Thoracic aorta (tissue), 2 donors: Measurements from ENCODE around the gene IGFBP5. TPM values are rescaled to one million over a fixed set of nuclear protein-coding genes. Genes with fewer than 3 reads are reported as not detected.

Source experiments
- ATAC-seq: fragments of 150-250 bp; one replicate; pipeline ENCODE4 v1.8.0; 2017; ENCODE audit warnings: low read depth; ENCODE audit not compliant: insufficient number of reproducible peaks, low FRiP score
- DNase-seq: peaks from one replicate; pipeline ENCODE4 v3.0.0-alpha.2; 2020; ENCODE audit warnings: low spot score
- H3K27ac ChIP-seq, 2 donors: fragments of 200-600 bp; sonication (generic); 1 replicate in 1 of 2; 2 replicates in 1 of 2; pipeline ENCODE4 v1.5.1; 2016; ENCODE audit warnings: mild to moderate bottlenecking in 2 of 2, moderate library complexity in 2 of 2
- H3K27me3 ChIP-seq: fragments of 200-600 bp; sonication (generic); replicated peaks from 2 replicates; pipeline ENCODE4 v1.6.0; 2016; ENCODE audit warnings: mild to moderate bottlenecking; ENCODE audit not compliant: insufficient read depth
- H3K36me3 ChIP-seq: fragments of 200-600 bp; sonication (generic); one replicate; pipeline ENCODE4 v1.5.1; 2016
- H3K4me1 ChIP-seq, 2 donors: fragments of 200-600 bp; sonication (generic); 1 replicate in 1 of 2; 2 replicates in 1 of 2; pipeline versions ENCODE4 v1.5.1 to v1.6.0; 2016; ENCODE audit warnings: low read depth in 2 of 2, mild to moderate bottlenecking in 1 of 2; ENCODE audit not compliant: control insufficient read depth in 1 of 2
- H3K4me3 ChIP-seq: fragments of 200-600 bp; sonication (generic); 2 replicates; pipeline ENCODE4 v1.5.1; 2016; ENCODE audit warnings: mild to moderate bottlenecking
- H3K9me3 ChIP-seq: fragments of 200-600 bp; sonication (generic); 2 replicates; pipeline ENCODE4 v1.5.1; 2016
- CTCF ChIP-seq: fragments of 200-600 bp; sonication (generic); IDR thresholded peaks from one replicate; pipeline ENCODE4 v1.5.1; 2019; ENCODE audit warnings: antibody characterized with exemption
- total RNA-seq, 2 donors: library from RNA; depleted of rRNA; stranded (reverse); fragments of >200 nt; gene quantifications; one replicate each; pipeline versions ENCODE4 v1.1.0 to v1.2.3, GENCODE V29; 2016

Gene IGFBP5
- total RNA-seq, 2 donors from 2014 or later: 482 to 2,105 TPM

- no peak for TF ChIP-seq CTCF
Observed at GRCh38 chr2:216710551-216711301, 15.4 kb upstream of the IGFBP5 start.

GRCh38 chr2:216702756-216703155, 7.4 kb upstream of the IGFBP5 start:
- no peaks in the 10 kb centered on the region for H3K9me3 ChIP-seq
- DNase-seq (no peak), ATAC-seq (no peak)
- H3K27me3 ChIP-seq: no peaks in the 10 kb centered on the region
- H3K36me3 ChIP-seq: no peaks in the 10 kb centered on the region
- peaks cover 5 to 46% of the 10 kb centered on the region in 2 donors for H3K4me1 ChIP-seq
- H3K4me3 ChIP-seq: no peak overlapping the region
- no peak for TF ChIP-seq CTCF
- H3K27ac ChIP-seq: no peak overlapping the region

More at GRCh38 chr2:216710551-216711301, 15.4 kb upstream of the IGFBP5 start:
- Histone ChIP-seq H3K36me3 (no peaks in the 10 kb centered on the region), H3K4me1 (peaks cover 13 to 31% of the 10 kb centered on the region in 2 donors), H3K27me3 (no peaks in the 10 kb centered on the region), H3K4me3 (no peak overlapping the region), H3K27ac (peak overlapping the region in 1 of 2 donors; percentile 66), H3K9me3 (no peaks in the 10 kb centered on the region)
- no peak for ATAC-seq
- no peak for DNase-seq

GRCh38 chr2:216701544-216701943, 6.2 kb upstream of the IGFBP5 start:
- no peak for DNase-seq
- no peak for ATAC-seq
- H3K27me3 ChIP-seq: no peaks in the 10 kb centered on the region
- H3K9me3 ChIP-seq: no peaks in the 10 kb centered on the region
- H3K36me3 ChIP-seq: no peaks in the 10 kb centered on the region
- no peak for TF ChIP-seq CTCF
- no peak overlapping the region for H3K4me3 ChIP-seq
- peaks cover 5 to 58% of the 10 kb centered on the region in 2 donors for H3K4me1 ChIP-seq
- H3K27ac ChIP-seq: no peak overlapping the region

GRCh38 chr2:216700781-216701180, 5.4 kb upstream of the IGFBP5 start:
- TF ChIP-seq CTCF: no peak
- no peak overlapping the region for H3K4me3 ChIP-seq
- no peak for ATAC-seq
- DNase-seq: no peak
- no peaks in the 10 kb centered on the region for H3K36me3 ChIP-seq
- peak overlapping the region; percentile 65 to 70 for H3K27ac ChIP-seq
- H3K9me3 ChIP-seq: no peaks in the 10 kb centered on the region
- peaks cover 5 to 65% of the 10 kb centered on the region in 2 donors for H3K4me1 ChIP-seq
- H3K27me3 ChIP-seq: no peaks in the 10 kb centered on the region

GRCh38 chr2:216700088-216700567, 4.8 kb upstream of the IGFBP5 start:
- no peak for DNase-seq
- H3K27ac ChIP-seq: peak overlapping the region; percentile 65 to 70
- H3K9me3 ChIP-seq: no peaks in the 10 kb centered on the region
- no peak for ATAC-seq
- TF ChIP-seq CTCF: no peak
- H3K4me3 ChIP-seq: peak overlapping the region; percentile 48
- H3K36me3 ChIP-seq: no peaks in the 10 kb centered on the region
- H3K27me3 ChIP-seq: no peaks in the 10 kb centered on the region
- peaks cover 8 to 71% of the 10 kb centered on the region in 2 donors for H3K4me1 ChIP-seq
